Measurements from ENCODE around the gene PRTFDC1. TPM values are rescaled to one million over a fixed set of nuclear protein-coding genes. Genes with fewer than 3 reads are reported as not detected.

The PRTFDC1 gene
- total RNA-seq, 3 donors from 2014 or later (not counting 1 experiment from before 2014, with no cell fraction given), result 1.2 to 1.9 (median 1.4) TPM

DNA sequence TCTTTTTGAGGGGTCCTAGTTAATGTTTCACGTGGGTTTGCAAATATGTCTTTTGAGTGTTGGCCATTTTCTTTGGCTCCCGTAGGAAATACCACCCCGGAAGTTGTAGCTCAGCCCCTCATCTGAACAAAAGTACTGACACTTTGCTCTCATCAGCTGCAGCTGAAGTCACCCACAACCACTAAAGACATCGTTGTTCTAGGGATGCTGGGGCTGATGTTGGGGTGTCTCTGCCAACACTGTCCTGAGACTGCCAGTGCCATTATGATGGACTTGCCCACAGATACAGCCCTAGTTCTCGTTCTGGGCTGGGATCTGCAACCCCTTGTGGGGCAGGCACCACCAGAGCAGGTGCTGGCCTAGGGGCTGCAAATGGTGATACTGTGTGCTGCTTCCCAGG, 146.1 kb downstream of the PRTFDC1 start:
- DNase-seq (no peak), ATAC-seq (no peak)
- no peaks in the 10 kb centered on the region for H3K36me3 ChIP-seq (ENCODE audit: control insufficient read depth, insufficient read depth, low read length)
- H3K4me1 ChIP-seq (ENCODE audit: control insufficient read depth, insufficient read depth, low read length), result no peaks in the 10 kb centered on the region
- no peaks in the 10 kb centered on the region for H3K4me1 Mint-ChIP-seq
- H3K4me3 ChIP-seq (ENCODE audit: low read length), result no peak overlapping the region
- 92% methylated on average over 5 of the region's 5 CpGs for WGBS (ENCODE audit: insufficient coverage)
- no peaks in the 10 kb centered on the region for H3K27me3 Mint-ChIP-seq (ENCODE audit: low read depth in 2 of 2)
- intact Hi-C loops (cut with micrococcal nuclease), result no loop called here
- H3K36me3 Mint-ChIP-seq, result no peaks in the 10 kb centered on the region
- no peak overlapping the region for H3K27ac Mint-ChIP-seq
- no peaks in the 10 kb centered on the region for H3K27me3 ChIP-seq (ENCODE audit: control insufficient read depth, insufficient read depth, low read length)
- H3K27ac ChIP-seq (ENCODE audit: low read length), result no peak overlapping the region
- H3K4me3 Mint-ChIP-seq, result no peak overlapping the region
- TF ChIP-seq, protein P1, sequence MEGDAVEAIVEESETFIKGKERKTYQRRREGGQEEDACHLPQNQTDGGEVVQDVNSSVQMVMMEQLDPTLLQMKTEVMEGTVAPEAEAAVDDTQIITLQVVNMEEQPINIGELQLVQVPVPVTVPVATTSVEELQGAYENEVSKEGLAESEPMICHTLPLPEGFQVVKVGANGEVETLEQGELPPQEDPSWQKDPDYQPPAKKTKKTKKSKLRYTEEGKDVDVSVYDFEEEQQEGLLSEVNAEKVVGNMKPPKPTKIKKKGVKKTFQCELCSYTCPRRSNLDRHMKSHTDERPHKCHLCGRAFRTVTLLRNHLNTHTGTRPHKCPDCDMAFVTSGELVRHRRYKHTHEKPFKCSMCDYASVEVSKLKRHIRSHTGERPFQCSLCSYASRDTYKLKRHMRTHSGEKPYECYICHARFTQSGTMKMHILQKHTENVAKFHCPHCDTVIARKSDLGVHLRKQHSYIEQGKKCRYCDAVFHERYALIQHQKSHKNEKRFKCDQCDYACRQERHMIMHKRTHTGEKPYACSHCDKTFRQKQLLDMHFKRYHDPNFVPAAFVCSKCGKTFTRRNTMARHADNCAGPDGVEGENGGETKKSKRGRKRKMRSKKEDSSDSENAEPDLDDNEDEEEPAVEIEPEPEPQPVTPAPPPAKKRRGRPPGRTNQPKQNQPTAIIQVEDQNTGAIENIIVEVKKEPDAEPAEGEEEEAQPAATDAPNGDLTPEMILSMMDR (IDR thresholded peaks at IDR 0.05), result no peak
- H3K9me3 Mint-ChIP-seq, result no peaks in the 10 kb centered on the region
- H3K9me3 ChIP-seq (ENCODE audit: control insufficient read depth, insufficient read depth, low read length), result no peaks in the 10 kb centered on the region

GRCh38 chr10:24804956-24805355, 147.4 kb downstream of the PRTFDC1 start:
- no peak for ATAC-seq
- intact Hi-C loops (cut with micrococcal nuclease), result no loop called here

DNA sequence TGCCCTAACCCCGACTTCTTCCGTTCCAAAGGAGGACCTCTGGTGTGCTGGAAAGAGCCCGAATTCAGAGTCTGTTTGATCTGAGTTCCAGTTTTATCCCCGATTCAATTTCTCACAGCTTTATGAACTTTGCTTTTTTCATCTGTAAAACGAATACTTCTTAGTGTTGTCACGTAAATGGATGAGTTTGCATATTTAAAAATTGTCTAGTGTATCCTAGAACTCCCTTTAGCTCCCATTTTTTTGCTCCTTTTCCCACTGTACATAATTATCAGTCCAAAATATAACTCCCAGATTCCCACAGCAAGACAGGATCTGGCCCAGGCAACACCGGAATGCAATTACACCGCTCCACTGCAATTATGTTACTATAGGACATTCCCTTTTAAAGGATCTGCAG, 148.0 kb downstream of the PRTFDC1 start:
- Mint-ChIP-seq H3K27ac (no peak overlapping the region), H3K4me1 (no peaks in the 10 kb centered on the region), H3K27me3 (ENCODE audit: low read depth in 2 of 2) (no peaks in the 10 kb centered on the region), H3K4me3 (no peak overlapping the region), H3K36me3 (no peaks in the 10 kb centered on the region), H3K9me3 (no peaks in the 10 kb centered on the region)
- intact Hi-C loops (cut with micrococcal nuclease), result no loop called here
- no peak overlapping the region for H3K27ac ChIP-seq (ENCODE audit: low read length)
- TF ChIP-seq, protein P1 (IDR thresholded peaks at IDR 0.05), result no peak
- no peaks in the 10 kb centered on the region for H3K27me3 ChIP-seq (ENCODE audit: control insufficient read depth, insufficient read depth, low read length)
- no peaks in the 10 kb centered on the region for H3K36me3 ChIP-seq (ENCODE audit: control insufficient read depth, insufficient read depth, low read length)
- H3K4me3 ChIP-seq (ENCODE audit: low read length), result no peak overlapping the region
- WGBS (ENCODE audit: insufficient coverage), result 97% methylated on average over 6 of the region's 8 CpGs
- H3K4me1 ChIP-seq (ENCODE audit: control insufficient read depth, insufficient read depth, low read length), result no peaks in the 10 kb centered on the region
- ATAC-seq (no peak), DNase-seq (no peak)
- H3K9me3 ChIP-seq (ENCODE audit: control insufficient read depth, insufficient read depth, low read length), result no peaks in the 10 kb centered on the region

More at GRCh38 chr10:24804956-24805355, 147.4 kb downstream of the PRTFDC1 start:
- H3K36me3 ChIP-seq (ENCODE audit: control insufficient read depth, insufficient read depth, low read length), result no peaks in the 10 kb centered on the region
- H3K36me3 Mint-ChIP-seq, result no peaks in the 10 kb centered on the region
- no peaks in the 10 kb centered on the region for H3K4me1 ChIP-seq (ENCODE audit: control insufficient read depth, insufficient read depth, low read length)
- no peak overlapping the region for H3K27ac ChIP-seq (ENCODE audit: low read length)
- H3K27me3 ChIP-seq (ENCODE audit: control insufficient read depth, insufficient read depth, low read length), result no peaks in the 10 kb centered on the region
- no peak overlapping the region for H3K4me3 Mint-ChIP-seq
- H3K9me3 ChIP-seq (ENCODE audit: control insufficient read depth, insufficient read depth, low read length), result no peaks in the 10 kb centered on the region
- no peak for DNase-seq
- H3K9me3 Mint-ChIP-seq, result no peaks in the 10 kb centered on the region
- no peaks in the 10 kb centered on the region for H3K27me3 Mint-ChIP-seq (ENCODE audit: low read depth in 2 of 2)
- TF ChIP-seq, protein P1 (IDR thresholded peaks at IDR 0.05), result no peak
- H3K4me1 Mint-ChIP-seq, result no peaks in the 10 kb centered on the region
- H3K4me3 ChIP-seq (ENCODE audit: low read length), result no peak overlapping the region
- no peak overlapping the region for H3K27ac Mint-ChIP-seq

- intact Hi-C loops (cut with micrococcal nuclease), result no loop called here
- ATAC-seq (no peak), DNase-seq (no peak)
- no peaks in the 10 kb centered on the region for H3K36me3 ChIP-seq (ENCODE audit: control insufficient read depth, insufficient read depth, low read length)
- no peaks in the 10 kb centered on the region for H3K27me3 Mint-ChIP-seq (ENCODE audit: low read depth in 2 of 2)
- no peaks in the 10 kb centered on the region for H3K9me3 ChIP-seq (ENCODE audit: control insufficient read depth, insufficient read depth, low read length)
- H3K27me3 ChIP-seq (ENCODE audit: control insufficient read depth, insufficient read depth, low read length), result no peaks in the 10 kb centered on the region
- H3K36me3 Mint-ChIP-seq, result no peaks in the 10 kb centered on the region
- no peaks in the 10 kb centered on the region for H3K4me1 Mint-ChIP-seq
- H3K4me1 ChIP-seq (ENCODE audit: control insufficient read depth, insufficient read depth, low read length), result no peaks in the 10 kb centered on the region
- no peak overlapping the region for H3K27ac Mint-ChIP-seq
- 89% methylated on average over 1 of the region's 2 CpGs for WGBS (ENCODE audit: insufficient coverage)
- no peaks in the 10 kb centered on the region for H3K9me3 Mint-ChIP-seq
- H3K4me3 Mint-ChIP-seq, result no peak overlapping the region
- no peak overlapping the region for H3K27ac ChIP-seq (ENCODE audit: low read length)
- no peak overlapping the region for H3K4me3 ChIP-seq (ENCODE audit: low read length)
- TF ChIP-seq, protein P1 (IDR thresholded peaks at IDR 0.05), result no peak
Observed at GRCh38 chr10:24802378-24802777, 150.0 kb downstream of the PRTFDC1 start.

Measured in natural killer cell (primary cell).